ENCODE results near the gene ITGAL. TPM values are rescaled to one million over a fixed set of nuclear protein-coding genes. Genes with fewer than 3 reads are reported as not detected.
"Not testable (repeated sequence)": the region's sequence is repeated elsewhere in the genome, so short reads cannot be mapped to it uniquely, and the experiment has no call there.

The ITGAL gene
- total RNA-seq, 2 donors from 2014 or later = 319 to 344 TPM

DNA sequence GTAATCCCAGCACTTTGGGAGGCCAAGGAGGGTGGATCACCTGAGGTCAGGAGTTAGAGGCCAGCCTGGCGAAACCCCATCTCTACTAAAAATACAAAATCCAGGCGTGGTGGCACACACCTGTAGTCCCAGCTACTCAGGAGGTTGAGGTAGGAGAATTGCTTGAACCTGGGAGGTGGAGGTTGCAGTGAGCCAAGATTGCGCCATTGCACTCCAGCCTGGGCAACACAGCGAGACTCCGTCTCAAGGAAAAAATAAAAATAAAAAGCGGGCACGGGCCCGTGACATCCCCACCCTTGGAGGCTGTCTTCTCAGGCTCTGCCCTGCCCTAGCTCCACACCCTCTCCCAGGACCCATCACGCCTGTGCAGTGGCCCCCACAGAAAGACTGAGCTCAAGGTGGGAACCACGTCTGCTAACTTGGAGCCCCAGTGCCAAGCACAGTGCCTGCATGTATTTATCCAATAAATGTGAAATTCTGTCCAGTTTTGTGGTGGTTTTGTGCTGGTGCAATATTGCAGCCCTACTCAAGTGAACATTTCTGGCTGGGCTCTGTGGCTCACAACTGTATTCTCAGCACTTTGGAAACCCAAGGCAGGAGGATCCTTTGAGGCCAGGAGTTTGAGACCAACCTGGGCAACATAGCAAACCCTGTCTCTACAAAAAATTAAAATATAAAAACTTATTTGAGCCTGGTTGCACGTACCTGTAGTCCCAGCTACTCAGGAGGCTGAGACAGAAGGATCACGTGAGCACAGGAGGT is 50.3 kb downstream of the ITGAL start:
- Mint-ChIP-seq H3K4me1 (peaks cover 11% of the 10 kb centered on the region), H3K36me3 (ENCODE audit: low read depth) (peaks cover 45% of the 10 kb centered on the region), H3K27ac (peak overlapping the region; percentile 13)
- not testable (repeated sequence) for ATAC-seq (replicated peaks); H3K9me3 Mint-ChIP-seq; H3K4me3 Mint-ChIP-seq; H3K27me3 Mint-ChIP-seq

GRCh38 chr16:30523768-30524574 is 51.4 kb downstream of the ITGAL start:
- no peaks in the 10 kb centered on the region for H3K27me3 Mint-ChIP-seq
- peaks cover 12% of the 10 kb centered on the region for H3K4me1 Mint-ChIP-seq
- ATAC-seq (replicated peaks) = no peak
- no peak overlapping the region for H3K27ac Mint-ChIP-seq
- peaks cover 34% of the 10 kb centered on the region for H3K36me3 Mint-ChIP-seq (ENCODE audit: low read depth)
- H3K4me3 Mint-ChIP-seq = peak overlapping the region; percentile 38
- H3K9me3 Mint-ChIP-seq = no peaks in the 10 kb centered on the region

- H3K4me3 Mint-ChIP-seq = peak overlapping the region; percentile 38
- H3K4me1 Mint-ChIP-seq = peaks cover 12% of the 10 kb centered on the region
- ATAC-seq (replicated peaks) = no peak
- H3K9me3 Mint-ChIP-seq = no peaks in the 10 kb centered on the region
- H3K27ac Mint-ChIP-seq = no peak overlapping the region
- H3K36me3 Mint-ChIP-seq (ENCODE audit: low read depth) = peaks cover 25% of the 10 kb centered on the region
- H3K27me3 Mint-ChIP-seq = no peaks in the 10 kb centered on the region
Observed at GRCh38 chr16:30524575-30525568, 52.3 kb downstream of the ITGAL start.

- Mint-ChIP-seq H3K36me3 (ENCODE audit: low read depth) (peaks cover 23% of the 10 kb centered on the region), H3K9me3 (no peaks in the 10 kb centered on the region), H3K4me3 (peak overlapping the region; percentile 69), H3K4me1 (peaks cover 12% of the 10 kb centered on the region), H3K27me3 (no peaks in the 10 kb centered on the region), H3K27ac (no peak overlapping the region)
- no peak for ATAC-seq (replicated peaks)
Observed at GRCh38 chr16:30525844-30526136, 53.2 kb downstream of the ITGAL start.

GRCh38 chr16:30526137-30526822 is 53.7 kb downstream of the ITGAL start, which contains the start of gene ZNF768:
Gene ZNF768, minus strand, starts transcription at chr16:30526566. Its CDS starts 153 bp downstream, at chr16:30526413.
- Mint-ChIP-seq H3K4me3 (peak within 1 kb of the TSS; percentile 82), H3K27ac (peak within 1 kb of the TSS; percentile 89), H3K9me3 (no peaks in the 10 kb centered on the region), H3K4me1 (peaks cover 12% of the 10 kb centered on the region), H3K36me3 (ENCODE audit: low read depth) (peaks cover 25% of the 10 kb centered on the region), H3K27me3 (no peaks in the 10 kb centered on the region)
- ATAC-seq (replicated peaks) = peak; percentile 19

- H3K4me3 Mint-ChIP-seq = peak overlapping the region; percentile 82
- H3K9me3 Mint-ChIP-seq = no peaks in the 10 kb centered on the region
- peaks cover 12% of the 10 kb centered on the region for H3K4me1 Mint-ChIP-seq
- peaks cover 25% of the 10 kb centered on the region for H3K36me3 Mint-ChIP-seq (ENCODE audit: low read depth)
- no peaks in the 10 kb centered on the region for H3K27me3 Mint-ChIP-seq
- peak overlapping the region; percentile 89 for H3K27ac Mint-ChIP-seq
- ATAC-seq (replicated peaks) = peak; percentile 95
Observed at GRCh38 chr16:30526823-30527634, 54.5 kb downstream of the ITGAL start.

GRCh38 chr16:30527635-30528178 is 55.2 kb downstream of the ITGAL start:
- H3K36me3 Mint-ChIP-seq (ENCODE audit: low read depth) = peaks cover 20% of the 10 kb centered on the region
- ATAC-seq (replicated peaks) = no peak
- no peaks in the 10 kb centered on the region for H3K27me3 Mint-ChIP-seq
- H3K27ac Mint-ChIP-seq = peak overlapping the region; percentile 89
- no peaks in the 10 kb centered on the region for H3K9me3 Mint-ChIP-seq
- peaks cover 8% of the 10 kb centered on the region for H3K4me1 Mint-ChIP-seq
- H3K4me3 Mint-ChIP-seq = peak overlapping the region; percentile 82

GRCh38 chr16:30528799-30529457 is 56.4 kb downstream of the ITGAL start:
- Mint-ChIP-seq H3K36me3 (ENCODE audit: low read depth) (peaks cover 28% of the 10 kb centered on the region), H3K4me1 (peaks cover 8% of the 10 kb centered on the region), H3K4me3 (peak overlapping the region; percentile 36), H3K9me3 (no peaks in the 10 kb centered on the region), H3K27me3 (no peaks in the 10 kb centered on the region), H3K27ac (peak overlapping the region; percentile 62)
- no peak for ATAC-seq (replicated peaks)

DNA sequence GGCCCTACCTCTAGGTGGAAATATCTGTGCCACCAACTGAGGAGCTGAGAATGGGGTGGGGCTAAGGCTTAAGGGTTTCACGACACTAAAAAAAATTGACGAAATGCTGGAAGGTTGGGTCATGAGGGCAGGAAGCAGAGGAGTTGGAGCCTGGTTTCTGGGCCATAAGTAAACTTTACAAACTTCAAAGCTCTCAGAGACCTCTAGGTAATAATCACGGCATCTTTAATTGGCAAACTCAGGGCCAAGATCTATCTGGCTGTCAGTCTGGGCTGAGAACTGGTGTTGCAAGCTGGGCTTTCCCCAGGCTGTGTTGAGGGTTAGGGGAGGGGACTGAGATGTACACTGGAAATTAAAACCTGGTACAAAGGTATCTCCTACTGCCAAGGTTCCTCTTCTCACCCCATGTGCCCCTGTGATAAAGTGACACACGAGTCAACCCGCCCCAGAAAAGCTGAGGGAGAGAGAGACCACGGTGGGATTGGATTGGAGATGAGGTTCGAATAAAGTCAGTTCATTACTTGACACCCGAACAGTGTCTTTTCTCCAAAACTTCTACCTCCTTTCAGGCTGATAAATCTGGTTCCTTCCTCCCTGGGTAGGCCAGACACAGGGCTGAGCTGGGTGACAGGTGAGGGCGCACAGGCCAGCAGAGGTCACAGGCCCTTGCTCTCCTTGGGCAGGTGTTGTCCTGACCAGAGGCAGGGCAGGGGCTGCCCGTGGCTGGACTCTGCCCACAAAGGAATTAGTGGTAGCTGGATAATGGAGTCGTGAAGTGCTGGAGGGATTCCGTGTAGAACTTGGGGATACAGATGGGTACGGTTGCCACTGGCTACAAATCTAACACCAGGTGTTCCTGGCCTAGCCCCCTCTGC is 57.9 kb downstream of the ITGAL start:
- H3K36me3 Mint-ChIP-seq (ENCODE audit: low read depth) = peaks cover 37% of the 10 kb centered on the region
- peak overlapping the region; percentile 37 for H3K4me3 Mint-ChIP-seq
- peaks cover 8% of the 10 kb centered on the region for H3K4me1 Mint-ChIP-seq
- ATAC-seq (replicated peaks) = no peak
- H3K27me3 Mint-ChIP-seq = no peaks in the 10 kb centered on the region
- peak overlapping the region; percentile 76 for H3K27ac Mint-ChIP-seq
- H3K9me3 Mint-ChIP-seq = no peaks in the 10 kb centered on the region

DNA sequence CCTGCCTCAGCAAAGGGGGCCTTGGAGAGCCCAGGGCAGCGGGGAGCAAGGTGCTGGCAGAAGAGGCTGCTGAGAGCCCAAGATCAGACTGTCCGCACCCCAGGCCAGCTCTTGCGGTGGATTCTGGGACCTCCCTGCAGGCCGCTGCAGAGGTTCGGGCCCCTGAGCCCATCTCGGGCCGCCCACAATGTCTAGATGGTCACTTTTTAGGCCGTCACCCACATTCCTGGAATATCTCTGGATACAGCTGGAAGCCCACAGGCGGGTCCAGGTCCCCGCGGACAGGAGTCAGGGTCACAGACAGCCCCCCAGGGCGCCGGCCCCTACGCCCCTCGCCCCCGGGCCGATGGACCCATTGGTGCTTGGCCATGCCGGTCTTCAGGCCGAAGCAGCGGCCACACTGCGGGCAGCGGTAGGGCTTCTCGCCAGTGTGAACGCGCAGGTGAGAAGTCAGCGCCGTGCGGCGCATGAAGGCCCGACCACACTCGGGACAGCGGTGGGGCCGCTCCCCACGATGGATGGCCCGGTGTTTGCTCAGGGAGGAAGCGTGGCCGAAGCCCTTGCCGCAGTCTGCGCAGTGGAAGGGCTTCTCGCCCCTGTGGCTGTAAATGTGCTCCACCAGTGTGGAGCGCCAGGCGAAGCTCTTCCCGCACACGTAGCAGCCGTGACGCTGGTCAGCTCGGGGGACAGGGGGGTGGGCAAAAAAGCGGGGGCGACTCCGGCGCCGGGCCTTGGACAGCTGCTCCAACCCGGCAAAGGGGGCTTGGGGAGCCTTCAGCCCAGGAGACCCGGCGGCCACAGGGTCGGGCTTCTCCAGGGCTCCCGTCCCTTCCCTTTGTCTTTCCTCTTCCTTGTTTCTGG is 60.0 kb downstream of the ITGAL start:
- Mint-ChIP-seq H3K27ac (no peak overlapping the region), H3K36me3 (ENCODE audit: low read depth) (peaks cover 57% of the 10 kb centered on the region), H3K4me1 (peaks cover 5% of the 10 kb centered on the region), H3K4me3 (peak overlapping the region; percentile 99), H3K9me3 (no peaks in the 10 kb centered on the region), H3K27me3 (no peaks in the 10 kb centered on the region)
- ATAC-seq (replicated peaks) = no peak

DNA sequence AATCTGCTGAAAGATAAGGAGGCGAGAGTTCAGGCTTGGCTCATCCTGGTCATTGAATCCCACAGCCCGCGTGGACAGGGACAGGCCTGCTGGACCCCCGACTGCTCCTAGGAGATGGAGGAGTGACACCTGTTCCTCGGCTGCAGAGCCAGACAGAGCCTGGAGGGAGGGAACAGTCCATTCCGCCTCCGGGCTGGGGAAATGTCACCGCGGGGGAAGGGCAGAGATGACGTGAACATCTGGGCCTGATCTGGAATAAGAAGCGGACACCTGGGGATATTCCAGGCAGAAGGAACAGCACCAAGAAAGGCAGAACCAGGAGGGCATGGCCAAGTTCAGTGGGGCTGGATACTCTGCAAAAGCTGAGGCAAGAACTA is 60.6 kb downstream of the ITGAL start:
- peak overlapping the region; percentile 99 for H3K27ac Mint-ChIP-seq

More for the DNA sequence above, 60.6 kb downstream of the ITGAL start:
- H3K27me3 Mint-ChIP-seq = no peaks in the 10 kb centered on the region
- no peaks in the 10 kb centered on the region for H3K4me1 Mint-ChIP-seq
- no peaks in the 10 kb centered on the region for H3K9me3 Mint-ChIP-seq
- peaks cover 63% of the 10 kb centered on the region for H3K36me3 Mint-ChIP-seq (ENCODE audit: low read depth)
- no peak for ATAC-seq (replicated peaks)
- H3K4me3 Mint-ChIP-seq = peak overlapping the region; percentile 99

All from activated T-helper 17 cell treated with anti-CD3 and anti-CD28 coated beads, Interleukin-2, amount 50 U/mL, for 72 hours (primary cell).